SKM-1 (cell line): ENCODE measurements around the gene CCDC74B.
A peak's percentile ranks its signal among the peaks of the same experiment; 100 is the strongest.
"Not testable (repeated sequence)": the region's sequence is repeated elsewhere in the genome, so short reads cannot be mapped to it uniquely, and the experiment has no call there.

Source experiments
- DNase-seq: peaks from one replicate; lab custom pipeline; 2025; ENCODE audit not compliant: unreplicated experiment; lab: John Stamatoyannopoulos, UW

CCDC74B gene

GRCh38 chr2:130169163-130169562 is 24.3 kb upstream of the CCDC74B start:
- not testable (repeated sequence) for DNase-seq

- not testable (repeated sequence) for DNase-seq
Measured at GRCh38 chr2:130166611-130167010, 21.7 kb upstream of the CCDC74B start.

- no peak for DNase-seq
Measured at GRCh38 chr2:130165293-130166016, 20.5 kb upstream of the CCDC74B start.

- no peak for DNase-seq
Measured at GRCh38 chr2:130162968-130163367, 18.1 kb upstream of the CCDC74B start.

- DNase-seq, result not testable (repeated sequence)
Measured at GRCh38 chr2:130162486-130162885, 17.6 kb upstream of the CCDC74B start.

GRCh38 chr2:130160838-130161705 is 16.2 kb upstream of the CCDC74B start:
- DNase-seq, result not testable (repeated sequence)

GRCh38 chr2:130160131-130160530 is 15.2 kb upstream of the CCDC74B start:
- DNase-seq, result no peak

GRCh38 chr2:130159376-130159775 is 14.5 kb upstream of the CCDC74B start:
- not testable (repeated sequence) for DNase-seq

- no peak for DNase-seq
Measured at GRCh38 chr2:130158631-130159030, 13.7 kb upstream of the CCDC74B start.

- DNase-seq, result peak; percentile 14
Measured at GRCh38 chr2:130157825-130158514, 13.1 kb upstream of the CCDC74B start.

GRCh38 chr2:130157354-130157753 is 12.4 kb upstream of the CCDC74B start:
- not testable (repeated sequence) for DNase-seq

- DNase-seq, result no peak
Measured at GRCh38 chr2:130156624-130157004, 11.7 kb upstream of the CCDC74B start.

GRCh38 chr2:130155956-130156623 is 11.2 kb upstream of the CCDC74B start:
- peak; percentile 3 for DNase-seq

GRCh38 chr2:130154773-130155765 is 10.2 kb upstream of the CCDC74B start:
- no peak for DNase-seq

GRCh38 chr2:130154423-130154770 is 9.5 kb upstream of the CCDC74B start:
- not testable (repeated sequence) for DNase-seq

- not testable (repeated sequence) for DNase-seq
Measured at GRCh38 chr2:130153721-130154422, 9.0 kb upstream of the CCDC74B start.

- no peak for DNase-seq
Measured at GRCh38 chr2:130152816-130153595, 8.1 kb upstream of the CCDC74B start.

- not testable (repeated sequence) for DNase-seq
Measured at GRCh38 chr2:130152136-130152815, 7.4 kb upstream of the CCDC74B start.
